ENCODE measurements around the gene EXOSC9. TPM values are rescaled to one million over a fixed set of nuclear protein-coding genes. Genes with fewer than 3 reads are reported as not detected.
"Not testable (repeated sequence)": the region's sequence is repeated elsewhere in the genome, so short reads cannot be mapped to it uniquely, and the experiment has no call there.

EXOSC9 gene, protein sequence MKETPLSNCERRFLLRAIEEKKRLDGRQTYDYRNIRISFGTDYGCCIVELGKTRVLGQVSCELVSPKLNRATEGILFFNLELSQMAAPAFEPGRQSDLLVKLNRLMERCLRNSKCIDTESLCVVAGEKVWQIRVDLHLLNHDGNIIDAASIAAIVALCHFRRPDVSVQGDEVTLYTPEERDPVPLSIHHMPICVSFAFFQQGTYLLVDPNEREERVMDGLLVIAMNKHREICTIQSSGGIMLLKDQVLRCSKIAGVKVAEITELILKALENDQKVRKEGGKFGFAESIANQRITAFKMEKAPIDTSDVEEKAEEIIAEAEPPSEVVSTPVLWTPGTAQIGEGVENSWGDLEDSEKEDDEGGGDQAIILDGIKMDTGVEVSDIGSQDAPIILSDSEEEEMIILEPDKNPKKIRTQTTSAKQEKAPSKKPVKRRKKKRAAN
- total RNA-seq, result 10 to 100 TPM; 66.3 to 75.4 TPM

DNA sequence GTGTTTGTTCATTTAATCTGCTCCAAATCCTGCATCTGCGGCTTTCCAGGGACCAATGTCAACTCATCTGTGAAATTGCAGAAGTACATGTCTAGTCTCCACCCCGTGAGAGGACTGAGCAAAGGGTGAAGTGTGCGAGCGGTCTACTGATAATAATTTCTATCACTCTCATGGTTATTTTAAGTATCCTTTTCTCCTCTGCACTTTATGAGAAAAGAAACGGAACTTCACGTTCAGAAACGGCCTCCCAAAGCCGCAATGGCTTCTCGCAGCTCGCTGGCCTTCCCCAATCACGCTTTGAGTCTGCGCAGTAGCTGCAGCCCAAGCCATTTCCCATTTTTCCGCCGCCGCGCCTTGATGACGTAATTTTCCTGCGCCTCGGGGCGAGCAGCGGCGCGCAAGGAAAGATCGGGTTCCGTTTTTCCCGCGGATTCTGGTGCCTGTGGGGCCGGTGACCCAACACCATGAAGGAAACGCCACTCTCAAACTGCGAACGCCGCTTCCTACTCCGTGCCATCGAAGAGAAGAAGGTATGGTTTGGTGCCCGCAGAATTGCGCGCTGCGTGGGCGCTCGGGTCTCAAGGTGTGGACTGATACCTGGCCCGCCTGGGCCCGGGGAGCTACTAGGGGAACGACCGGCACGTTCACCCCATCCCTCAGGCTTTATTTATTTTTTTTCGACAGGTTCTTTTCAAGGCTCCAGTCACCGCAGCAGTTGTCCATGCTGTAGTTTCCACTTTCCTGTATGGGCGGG, at the start of gene EXOSC9:
EXOSC9 (plus strand) TSS at position 363 of the 754 bp plus-strand sequence; CDS start at position 465, 102 bp downstream.
- DNase-seq (ENCODE audit: low spot score in 2 of 2) (peak; percentile 94 to 95), ATAC-seq (peak; percentile 81 to 83)
- no peaks in the 10 kb centered on the region for H3K9me3 Mint-ChIP-seq
- H3K27ac Mint-ChIP-seq, result peak within 1 kb of the TSS; percentile 97 to 98
- peaks cover 29 to 32% of the 10 kb centered on the region in 2 donors for H3K36me3 Mint-ChIP-seq

DNA sequence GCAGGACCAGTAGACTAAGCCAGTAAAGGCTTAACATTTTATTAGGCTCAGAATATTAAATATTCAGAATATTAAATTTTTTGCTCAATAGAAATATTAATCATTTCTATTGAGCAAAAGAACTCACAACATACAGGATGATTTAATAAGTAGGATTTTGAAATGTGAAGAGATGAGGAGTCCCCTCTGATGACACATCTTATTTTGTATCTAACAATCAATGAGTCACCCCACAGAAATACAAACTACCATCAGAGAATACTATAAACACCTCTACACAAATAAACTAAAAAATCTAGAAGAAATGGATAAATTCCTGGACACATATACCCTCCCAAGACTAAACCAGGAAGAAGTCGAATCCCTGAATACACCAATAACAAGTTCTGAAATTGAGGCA, 49.0 kb upstream of the EXOSC9 start:
- H3K27ac Mint-ChIP-seq; H3K36me3 Mint-ChIP-seq; H3K9me3 Mint-ChIP-seq; ATAC-seq; DNase-seq (ENCODE audit: low spot score in 2 of 2): not testable (repeated sequence)

DNA sequence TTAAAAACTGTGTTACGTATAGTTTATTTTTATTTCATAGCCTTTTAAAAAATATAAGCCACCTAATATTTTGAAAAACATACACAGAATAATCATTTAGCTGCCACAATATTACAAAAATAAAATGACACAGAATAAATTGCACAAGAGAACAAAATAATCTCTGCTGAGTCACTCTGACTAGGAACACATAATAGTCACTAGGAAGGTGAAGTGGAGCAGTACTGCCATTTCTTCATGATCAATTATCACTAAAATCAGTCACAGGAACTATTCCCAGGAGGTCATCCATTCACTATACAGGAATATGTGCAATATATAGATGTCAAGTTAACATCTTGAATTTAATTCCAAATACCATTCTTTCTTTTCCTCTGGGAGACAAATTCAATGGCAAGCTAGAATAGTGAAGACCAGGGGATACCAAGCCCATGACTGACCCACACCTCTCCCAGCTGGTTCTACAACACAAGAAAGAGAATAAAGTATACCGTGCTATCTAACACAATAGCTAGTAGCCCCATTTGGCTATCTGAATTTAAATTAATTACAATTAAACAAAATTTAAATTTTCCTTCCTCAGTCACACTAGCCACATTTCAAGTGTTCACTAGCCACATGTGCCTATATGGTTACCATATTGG, 42.1 kb upstream of the EXOSC9 start:
- H3K27ac Mint-ChIP-seq, result no peak overlapping the region
- H3K9me3 Mint-ChIP-seq, result no peaks in the 10 kb centered on the region
- ATAC-seq, result no peak
- H3K36me3 Mint-ChIP-seq, result peaks cover 6% of the 10 kb centered on the region in 2 donors
- no peak for DNase-seq (ENCODE audit: low spot score in 2 of 2)

DNA sequence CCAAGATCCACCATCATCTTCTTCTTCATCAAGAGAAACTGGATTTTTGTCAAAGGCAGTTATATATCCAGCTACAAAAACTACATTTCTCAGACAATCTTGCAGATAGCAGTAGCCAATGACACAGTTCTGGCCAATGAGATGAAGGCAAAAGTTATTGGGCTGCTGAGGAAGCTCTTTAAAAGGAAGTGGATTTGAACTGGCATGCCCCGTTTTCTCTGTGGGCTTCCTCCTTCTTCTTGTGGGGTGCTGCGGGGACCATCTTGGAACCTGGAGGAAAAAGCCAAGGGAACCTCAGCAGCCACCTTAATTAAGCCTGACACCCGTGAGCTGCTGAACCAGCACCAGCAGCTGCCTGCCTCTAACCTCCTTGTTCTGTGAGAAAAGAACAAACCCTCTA, 40.9 kb upstream of the EXOSC9 start:
- no peak overlapping the region for H3K27ac Mint-ChIP-seq
- DNase-seq (ENCODE audit: low spot score in 2 of 2) (no peak), ATAC-seq (no peak)
- H3K9me3 Mint-ChIP-seq, result no peaks in the 10 kb centered on the region
- H3K36me3 Mint-ChIP-seq, result peaks cover 7 to 8% of the 10 kb centered on the region in 2 donors

DNA sequence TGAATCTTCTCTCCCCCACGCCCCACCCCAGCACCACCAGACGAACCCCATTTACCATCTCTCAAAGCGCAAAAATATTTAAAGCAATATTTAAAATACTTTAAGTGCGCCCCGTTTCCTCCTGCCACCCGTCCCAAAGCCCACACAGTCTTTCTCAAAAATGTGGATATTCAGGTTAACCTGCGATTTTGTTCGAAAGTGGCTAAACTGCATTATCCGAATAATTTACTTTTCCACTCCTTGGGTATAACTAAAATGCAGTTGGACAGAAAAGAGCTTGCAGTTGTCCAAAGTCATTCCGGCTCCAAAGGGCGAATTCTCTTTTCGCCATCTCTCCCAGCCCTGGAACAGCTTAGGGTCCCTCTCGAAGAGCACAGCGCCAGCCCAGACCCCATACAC, 36.8 kb upstream of the EXOSC9 start:
- DNase-seq (ENCODE audit: low spot score in 2 of 2) (no peak), ATAC-seq (no peak)
- Mint-ChIP-seq H3K9me3 (no peaks in the 10 kb centered on the region), H3K36me3 (peaks cover 7 to 11% of the 10 kb centered on the region in 2 donors), H3K27ac (no peak overlapping the region)

DNA sequence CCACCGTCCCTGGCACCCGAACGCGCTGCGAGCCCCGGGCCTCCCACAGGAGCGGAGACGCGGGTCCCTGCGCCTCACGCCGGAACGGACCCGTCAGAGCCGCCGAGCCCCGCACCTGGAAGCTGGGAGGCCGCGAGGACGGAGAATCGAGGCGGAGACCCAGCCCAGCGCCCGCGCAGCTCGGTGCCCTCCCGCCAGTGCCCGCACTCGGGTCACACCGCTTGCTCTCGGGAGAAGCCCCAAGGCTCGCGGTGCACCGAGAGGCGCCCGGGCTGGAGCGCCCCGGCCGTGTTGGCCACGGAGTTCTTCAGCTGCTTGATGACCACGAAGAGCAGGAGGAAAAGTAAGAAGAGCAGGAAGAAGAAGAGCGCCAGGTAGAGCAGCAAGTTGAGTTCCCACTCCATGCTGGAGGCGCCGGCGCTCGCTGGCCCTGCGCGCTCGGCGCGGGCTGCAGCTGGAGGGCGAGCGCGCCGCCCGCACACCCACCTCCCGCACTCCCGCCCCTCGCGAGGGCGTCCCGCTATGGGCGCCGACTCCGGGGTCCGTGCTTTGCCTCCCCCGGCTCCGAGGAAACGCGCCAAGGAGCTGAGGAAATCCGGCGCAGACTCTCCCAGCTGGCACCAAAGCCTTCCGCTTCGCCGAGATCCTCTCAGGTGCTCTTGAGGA, 36.3 kb upstream of the EXOSC9 start, which contains the start of gene SMIM43:
SMIM43 (minus strand) TSS at position 463 of the 666 bp plus-strand sequence; CDS start at position 404, 59 bp downstream.
- DNase-seq (ENCODE audit: low spot score in 2 of 2) (peak in 1 of 2 donors; percentile 11), ATAC-seq (peak; percentile 9 to 61)
- Mint-ChIP-seq H3K36me3 (peaks cover 7 to 11% of the 10 kb centered on the region in 2 donors), H3K27ac (no peak within 1 kb of the TSS), H3K9me3 (no peaks in the 10 kb centered on the region)

DNA sequence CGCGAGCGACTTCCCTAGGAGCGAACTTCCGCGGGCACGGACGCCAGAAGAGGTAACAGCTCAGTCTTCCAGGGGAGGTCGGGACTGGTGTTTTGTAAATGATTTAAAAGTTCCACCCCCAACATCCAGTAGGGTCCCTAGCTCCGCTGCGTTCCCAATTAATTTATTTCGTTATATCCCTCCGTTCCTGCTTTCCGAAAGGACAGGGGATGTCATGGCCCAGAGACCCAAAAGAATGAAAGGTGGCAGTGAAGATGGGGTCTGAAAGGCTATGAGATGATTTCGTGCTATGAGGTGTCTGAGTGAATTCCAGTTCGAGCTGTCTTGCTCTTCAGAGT, 35.8 kb upstream of the EXOSC9 start:
- ATAC-seq, result no peak

DNA sequence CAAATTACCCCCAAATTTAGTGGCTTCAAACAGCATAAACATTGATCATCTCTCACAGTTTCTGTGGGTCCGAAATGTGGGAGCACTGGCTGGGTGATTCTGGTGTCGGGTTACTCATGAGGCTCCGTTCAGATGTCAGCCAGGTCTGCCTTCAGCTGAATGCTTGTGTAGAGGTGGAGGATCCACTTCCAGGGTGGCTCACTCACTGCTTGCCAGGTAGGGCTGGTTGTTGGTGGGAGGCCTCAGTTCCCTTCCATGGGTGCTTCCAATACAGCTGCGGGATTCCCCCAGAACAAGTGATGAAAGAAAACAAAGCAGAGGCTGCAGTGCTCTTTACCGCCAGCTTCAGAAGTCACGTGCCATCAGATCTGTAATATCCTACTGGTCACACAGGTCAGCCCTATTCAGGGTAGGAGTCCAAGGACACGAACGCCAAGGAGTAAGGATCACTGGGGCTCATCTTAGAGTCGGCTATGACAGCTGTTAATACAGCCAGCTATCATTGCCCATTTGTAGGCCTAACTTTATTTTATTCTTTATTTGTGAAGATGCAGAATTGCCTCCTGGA, 35.1 kb upstream of the EXOSC9 start:
- ATAC-seq, result no peak
- H3K36me3 Mint-ChIP-seq, result peaks cover 7 to 11% of the 10 kb centered on the region in 2 donors

More for the DNA sequence above, 35.8 kb upstream of the EXOSC9 start:
- no peak overlapping the region for H3K27ac Mint-ChIP-seq
- no peak for DNase-seq (ENCODE audit: low spot score in 2 of 2)
- H3K36me3 Mint-ChIP-seq, result peaks cover 7 to 11% of the 10 kb centered on the region in 2 donors
- H3K9me3 Mint-ChIP-seq, result no peaks in the 10 kb centered on the region

DNA sequence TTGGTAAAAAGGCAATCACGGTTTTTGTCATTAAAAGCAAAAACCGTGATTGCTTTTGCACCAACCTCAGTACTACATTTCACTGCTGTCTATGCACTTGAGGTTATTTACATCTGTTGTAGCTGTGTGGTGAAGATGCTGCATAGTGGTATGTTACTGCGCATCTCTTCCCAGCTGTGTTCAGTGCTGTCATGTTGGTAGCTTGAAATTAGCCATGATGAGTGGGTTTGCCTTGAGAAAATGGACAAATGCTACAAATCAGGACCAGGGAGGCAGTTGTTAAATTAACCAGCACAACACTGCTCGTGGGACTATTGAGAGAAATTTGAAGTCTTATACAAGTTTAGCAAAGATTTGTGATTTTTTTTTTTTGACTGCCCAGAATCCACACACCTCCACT, 34.0 kb upstream of the EXOSC9 start:
- ATAC-seq (no peak), DNase-seq (ENCODE audit: low spot score in 2 of 2) (no peak)
- Mint-ChIP-seq H3K27ac (no peak overlapping the region), H3K36me3 (peaks cover 7 to 11% of the 10 kb centered on the region in 2 donors), H3K9me3 (no peaks in the 10 kb centered on the region)

More for the DNA sequence above, 35.1 kb upstream of the EXOSC9 start:
- no peak overlapping the region for H3K27ac Mint-ChIP-seq
- no peaks in the 10 kb centered on the region for H3K9me3 Mint-ChIP-seq
- no peak for DNase-seq (ENCODE audit: low spot score in 2 of 2)

DNA sequence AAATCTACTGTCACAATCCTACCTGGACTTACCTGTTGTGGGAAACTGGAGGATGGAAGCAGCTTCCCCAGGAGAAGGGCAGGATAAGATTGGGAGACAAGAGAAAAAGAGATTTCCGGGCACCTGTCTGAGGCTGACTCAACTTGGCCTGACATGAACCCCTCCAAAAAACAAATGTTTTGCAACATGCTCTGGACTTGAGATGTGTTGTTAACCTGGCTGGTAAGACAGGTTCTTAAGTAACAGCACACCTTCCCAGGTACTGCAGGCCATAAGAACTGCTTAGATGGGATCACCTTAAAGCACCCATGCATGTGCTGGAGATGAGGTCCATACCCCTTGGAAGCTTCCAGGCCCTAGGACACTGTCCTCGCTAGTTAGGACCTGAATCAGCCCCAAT, 31.8 kb upstream of the EXOSC9 start:
- H3K36me3 Mint-ChIP-seq, result peaks cover 0 to 5% of the 10 kb centered on the region in 2 donors
- H3K27ac Mint-ChIP-seq, result no peak overlapping the region
- DNase-seq (ENCODE audit: low spot score in 2 of 2), result no peak
- no peak for ATAC-seq
- no peaks in the 10 kb centered on the region for H3K9me3 Mint-ChIP-seq

DNA sequence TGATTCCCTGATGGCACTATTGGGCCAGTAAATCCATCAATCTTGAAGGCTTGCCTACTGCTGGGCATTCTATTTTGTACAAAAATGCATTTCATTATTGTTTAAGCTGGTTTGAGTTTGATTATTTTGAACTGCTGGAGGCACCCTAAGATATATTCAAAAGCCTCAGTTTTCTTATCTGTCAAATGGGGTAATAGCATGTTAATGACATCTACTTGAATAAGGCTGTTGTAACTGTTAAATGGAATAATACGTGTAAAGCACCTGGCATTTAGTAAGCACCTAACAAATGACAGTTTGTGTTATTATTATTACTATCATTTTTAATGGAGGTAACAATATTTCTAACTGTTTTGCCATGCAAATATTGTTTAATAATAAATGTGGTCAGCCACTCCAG, 29.3 kb upstream of the EXOSC9 start:
- Mint-ChIP-seq H3K9me3 (no peaks in the 10 kb centered on the region), H3K27ac (no peak overlapping the region), H3K36me3 (no peaks in the 10 kb centered on the region)
- no peak for ATAC-seq
- DNase-seq (ENCODE audit: low spot score in 2 of 2), result no peak

DNA sequence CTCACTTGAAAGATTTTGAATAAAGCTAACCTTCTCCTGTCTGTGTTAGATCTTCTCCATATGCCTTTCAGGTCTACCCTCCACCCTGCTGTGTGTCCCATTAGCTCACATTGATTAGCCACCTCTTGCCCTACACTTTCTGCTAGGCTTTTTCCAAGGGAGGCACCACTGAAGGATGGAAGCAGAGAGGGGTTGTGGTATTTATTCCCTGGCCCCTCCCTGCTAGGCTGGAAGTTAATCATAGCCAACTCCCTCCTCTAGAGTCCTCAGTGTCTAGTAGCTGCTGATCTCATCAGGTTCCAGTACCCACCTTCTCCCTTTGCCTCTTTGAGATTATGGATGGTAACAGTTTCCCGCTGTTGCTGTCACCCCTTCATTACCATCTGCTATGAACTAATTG, 27.2 kb upstream of the EXOSC9 start:
- no peaks in the 10 kb centered on the region for H3K9me3 Mint-ChIP-seq
- no peaks in the 10 kb centered on the region for H3K36me3 Mint-ChIP-seq
- ATAC-seq (no peak), DNase-seq (ENCODE audit: low spot score in 2 of 2) (no peak)
- no peak overlapping the region for H3K27ac Mint-ChIP-seq

DNA sequence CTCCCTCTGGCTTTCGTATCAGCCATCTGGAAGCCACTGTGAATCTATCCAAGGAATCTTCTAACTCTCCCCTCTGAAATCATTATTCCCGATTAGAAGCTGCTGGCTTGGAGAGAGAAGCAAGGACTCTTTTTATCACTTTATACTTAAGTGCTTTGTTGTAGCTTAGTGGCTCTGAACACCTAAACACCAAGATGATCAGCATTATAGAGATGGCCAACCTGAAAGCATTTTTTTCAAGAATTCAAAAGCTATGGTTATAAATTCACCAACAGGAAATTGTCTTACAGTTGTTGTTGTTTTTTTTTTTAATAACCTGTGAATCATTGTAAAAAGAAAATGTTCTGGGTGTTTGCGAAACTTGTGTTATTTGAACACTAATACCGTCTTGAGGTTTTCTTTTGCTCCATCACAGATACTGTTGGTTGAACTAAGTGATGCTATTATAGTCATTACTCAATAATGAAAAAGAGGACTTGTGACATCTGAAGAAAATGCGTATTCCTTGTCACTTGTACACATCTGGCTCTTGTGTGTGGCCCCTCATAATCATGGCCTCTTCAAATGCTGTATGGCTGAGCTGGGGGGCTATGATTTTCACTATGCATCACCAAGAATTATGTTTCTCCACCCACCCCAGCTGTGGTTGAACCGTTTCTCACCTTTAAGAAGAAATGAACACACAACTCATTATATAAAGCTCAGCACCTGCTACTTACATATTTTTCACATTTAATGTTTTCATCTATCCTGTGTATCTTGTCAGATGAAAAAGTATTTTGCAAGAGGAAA, 24.3 kb upstream of the EXOSC9 start:
- H3K36me3 Mint-ChIP-seq, result no peaks in the 10 kb centered on the region
- H3K9me3 Mint-ChIP-seq, result no peaks in the 10 kb centered on the region
- no peak overlapping the region for H3K27ac Mint-ChIP-seq
- no peak for ATAC-seq
- no peak for DNase-seq (ENCODE audit: low spot score in 2 of 2)

DNA sequence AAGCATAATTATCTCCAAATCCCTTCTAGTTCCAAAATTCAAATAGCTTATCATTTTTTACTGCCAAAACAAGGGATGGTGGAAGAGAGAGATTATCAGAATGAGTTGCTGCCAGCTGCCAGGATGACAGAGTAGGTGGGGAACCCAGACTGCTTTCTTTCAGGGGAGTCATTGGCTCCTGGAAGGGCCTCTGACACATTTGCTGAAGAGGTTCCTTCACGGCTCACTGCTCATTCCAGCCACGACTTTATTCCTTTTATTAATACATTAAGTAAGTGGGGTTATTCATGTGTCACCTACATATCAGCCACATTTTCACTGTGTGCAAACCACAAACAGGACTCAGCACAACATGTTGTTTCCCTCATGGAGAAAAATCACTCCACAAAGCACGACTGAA, 23.5 kb upstream of the EXOSC9 start:
- no peaks in the 10 kb centered on the region for H3K36me3 Mint-ChIP-seq
- no peak overlapping the region for H3K27ac Mint-ChIP-seq
- peak in 1 of 2 donors; percentile 32 for ATAC-seq
- DNase-seq (ENCODE audit: low spot score in 2 of 2), result no peak
- H3K9me3 Mint-ChIP-seq, result no peaks in the 10 kb centered on the region

DNA sequence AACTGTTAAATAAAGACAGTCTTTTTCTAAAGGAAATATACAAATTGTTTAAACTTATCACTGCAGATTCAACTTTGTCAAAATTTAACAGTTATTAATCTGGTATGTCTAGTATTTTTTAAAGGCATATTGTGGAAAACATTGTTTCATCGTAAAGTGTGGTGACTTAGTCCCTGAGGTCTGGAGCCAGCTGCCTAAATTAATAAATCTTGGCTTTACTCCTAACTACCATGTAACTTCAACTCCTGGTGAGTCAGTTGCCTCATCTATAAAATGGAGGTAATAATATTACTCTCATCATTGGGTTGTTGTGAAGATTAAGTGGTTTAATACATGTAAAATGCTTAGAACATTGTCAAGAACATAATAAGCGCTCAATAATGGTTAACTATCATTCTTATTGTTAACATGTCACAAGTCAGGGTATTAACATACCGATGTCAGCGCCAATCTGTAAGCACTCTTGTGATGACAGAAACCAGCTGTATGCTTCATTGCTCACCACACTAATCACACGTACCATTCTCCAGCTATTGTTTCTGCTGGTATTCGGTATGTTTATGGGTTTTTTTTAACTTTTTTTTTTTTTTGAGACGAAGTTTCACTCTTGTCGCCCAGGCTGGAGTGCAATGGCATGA, 22.0 kb upstream of the EXOSC9 start:
- Mint-ChIP-seq H3K27ac (no peak overlapping the region), H3K9me3 (peaks cover 0 to 4% of the 10 kb centered on the region in 2 donors), H3K36me3 (peaks cover 0 to 4% of the 10 kb centered on the region in 2 donors)
- ATAC-seq, result no peak
- DNase-seq (ENCODE audit: low spot score in 2 of 2), result no peak
